RWPE2 (cell line): ENCODE measurements around the gene PPP1R16B.

Source experiments
- ATAC-seq: fragments of 200-7000 bp; cut with Tn5 transposase; 3 replicates; pipeline ENCODE4 v1.9.1; 2021; ENCODE audit warnings: low read depth
- DNase-seq: peaks from one replicate; pipeline ENCODE4 v3.0.0-alpha.2; 2020; ENCODE audit warnings: low spot score
- H3K27ac ChIP-seq: fragments of 450-650 bp; 2 replicates; pipeline ENCODE4 v1.5.1; 2017; ENCODE audit warnings: mild to moderate bottlenecking; ENCODE audit not compliant: poor library complexity, severe bottlenecking
- H3K27me3 ChIP-seq: fragments of 250-450 bp; sonication (Bioruptor Pico); 2 replicates; pipeline ENCODE4 v1.5.1; 2021; ENCODE audit warnings: mild to moderate bottlenecking, moderate library complexity; ENCODE audit not compliant: insufficient read depth, poor library complexity, severe bottlenecking
- H3K36me3 ChIP-seq: fragments of 250-450 bp; sonication (Bioruptor Pico); 2 replicates; pipeline ENCODE4 v1.5.1; 2020; ENCODE audit warnings: low read depth, mild to moderate bottlenecking, moderate library complexity
- H3K4me1 ChIP-seq: fragments of 250-450 bp; sonication (Bioruptor Pico); 2 replicates; pipeline ENCODE4 v1.5.1; 2021; ENCODE audit warnings: mild to moderate bottlenecking, moderate library complexity; ENCODE audit not compliant: insufficient read depth, poor library complexity, severe bottlenecking
- H3K4me3 ChIP-seq: fragments of 250-450 bp; sonication (Bioruptor Pico); 2 replicates; pipeline ENCODE4 v1.5.1; 2021; ENCODE audit warnings: mild to moderate bottlenecking, moderate library complexity; ENCODE audit not compliant: severe bottlenecking
- H3K9me3 ChIP-seq: fragments of 250-450 bp; sonication (Bioruptor Pico); 2 replicates; pipeline ENCODE4 v1.5.1; 2021; ENCODE audit warnings: mild to moderate bottlenecking, moderate library complexity; ENCODE audit not compliant: severe bottlenecking
- TF ChIP-seq, protein P1 (sequence below): fragments of 450-650 bp; IDR thresholded peaks from one replicate; pipeline ENCODE4 v1.5.1; 2017; ENCODE audit warnings: mild to moderate bottlenecking, moderate library complexity; ENCODE audit not compliant: poor library complexity, severe bottlenecking

PPP1R16B gene

DNA sequence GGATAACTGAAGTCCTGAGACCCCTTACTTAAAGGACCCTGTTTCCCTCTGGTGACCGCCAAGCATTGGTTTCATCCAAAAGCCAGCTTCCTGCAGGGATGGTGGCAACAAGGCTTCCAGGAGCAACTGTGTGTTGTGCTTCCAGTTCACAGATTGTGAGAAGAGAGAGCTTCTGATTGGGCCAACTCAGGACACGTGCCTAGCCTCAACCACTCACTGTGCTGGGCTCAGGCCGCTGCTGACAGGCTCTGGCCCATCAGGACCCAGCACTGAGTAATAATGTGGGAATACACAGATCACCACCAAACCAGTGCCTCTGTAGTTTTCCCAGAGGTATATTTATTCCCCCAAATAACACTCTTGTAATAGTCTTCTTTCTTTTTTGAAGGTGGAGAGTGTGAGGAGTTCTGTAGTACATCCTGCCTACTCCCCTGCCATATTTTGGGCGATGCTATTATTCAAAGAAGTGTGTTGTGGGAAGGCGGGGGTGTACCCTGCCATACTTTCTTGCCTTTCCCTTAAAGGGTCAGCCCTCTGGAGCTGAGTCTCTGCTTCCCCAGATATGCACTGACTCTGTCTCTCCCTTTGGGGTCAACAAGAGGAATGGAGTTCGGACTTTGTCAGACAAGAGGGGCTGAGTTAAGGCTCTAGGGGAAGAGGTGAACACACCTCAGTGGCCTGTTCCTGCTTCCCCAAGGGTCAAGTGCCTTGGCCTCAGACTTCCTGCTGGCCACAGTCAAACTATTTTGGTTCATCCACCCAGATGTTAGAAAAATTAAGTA, 23.2 kb downstream of the PPP1R16B start:
- TF ChIP-seq, protein P1, sequence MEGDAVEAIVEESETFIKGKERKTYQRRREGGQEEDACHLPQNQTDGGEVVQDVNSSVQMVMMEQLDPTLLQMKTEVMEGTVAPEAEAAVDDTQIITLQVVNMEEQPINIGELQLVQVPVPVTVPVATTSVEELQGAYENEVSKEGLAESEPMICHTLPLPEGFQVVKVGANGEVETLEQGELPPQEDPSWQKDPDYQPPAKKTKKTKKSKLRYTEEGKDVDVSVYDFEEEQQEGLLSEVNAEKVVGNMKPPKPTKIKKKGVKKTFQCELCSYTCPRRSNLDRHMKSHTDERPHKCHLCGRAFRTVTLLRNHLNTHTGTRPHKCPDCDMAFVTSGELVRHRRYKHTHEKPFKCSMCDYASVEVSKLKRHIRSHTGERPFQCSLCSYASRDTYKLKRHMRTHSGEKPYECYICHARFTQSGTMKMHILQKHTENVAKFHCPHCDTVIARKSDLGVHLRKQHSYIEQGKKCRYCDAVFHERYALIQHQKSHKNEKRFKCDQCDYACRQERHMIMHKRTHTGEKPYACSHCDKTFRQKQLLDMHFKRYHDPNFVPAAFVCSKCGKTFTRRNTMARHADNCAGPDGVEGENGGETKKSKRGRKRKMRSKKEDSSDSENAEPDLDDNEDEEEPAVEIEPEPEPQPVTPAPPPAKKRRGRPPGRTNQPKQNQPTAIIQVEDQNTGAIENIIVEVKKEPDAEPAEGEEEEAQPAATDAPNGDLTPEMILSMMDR, result no peak
- H3K4me1 ChIP-seq, result peaks cover 11% of the 10 kb centered on the region
- no peaks in the 10 kb centered on the region for H3K36me3 ChIP-seq
- H3K4me3 ChIP-seq, result no peak overlapping the region
- H3K27ac ChIP-seq, result no peak overlapping the region
- ATAC-seq (no peak), DNase-seq (no peak)
- peaks cover 8% of the 10 kb centered on the region for H3K27me3 ChIP-seq
- H3K9me3 ChIP-seq, result no peaks in the 10 kb centered on the region

DNA sequence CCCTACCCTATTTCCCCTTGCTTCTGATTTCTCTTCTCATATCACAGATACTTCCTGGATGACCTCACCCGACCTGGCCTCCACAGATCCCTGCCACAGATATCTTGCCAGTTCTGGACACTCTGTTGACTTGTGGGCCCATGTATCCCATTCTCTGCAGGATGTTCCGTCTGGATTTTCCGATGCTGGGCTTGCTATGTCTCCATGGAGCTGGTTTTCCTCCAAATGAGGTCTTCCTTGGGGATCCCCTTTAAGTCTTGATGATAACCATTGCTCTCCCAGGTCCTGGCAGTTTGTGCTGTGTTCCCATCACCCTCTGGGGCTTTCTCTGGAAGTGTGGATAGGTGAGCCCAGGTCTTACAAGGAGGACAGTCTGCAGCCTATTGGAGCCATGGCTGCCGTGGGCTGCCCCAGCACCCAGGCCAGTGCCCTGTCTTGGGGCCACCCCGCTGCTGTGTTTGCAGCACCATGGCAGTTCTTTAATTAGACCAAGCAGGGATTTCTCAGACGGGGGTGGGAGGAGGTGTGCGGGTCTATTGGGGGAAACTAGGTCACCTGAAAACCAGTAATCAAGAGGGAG, 23.9 kb downstream of the PPP1R16B start:
- H3K27me3 ChIP-seq, result peaks cover 6% of the 10 kb centered on the region
- no peak for ATAC-seq
- peaks cover 11% of the 10 kb centered on the region for H3K4me1 ChIP-seq
- H3K9me3 ChIP-seq, result no peaks in the 10 kb centered on the region
- no peaks in the 10 kb centered on the region for H3K36me3 ChIP-seq
- no peak for DNase-seq
- no peak overlapping the region for H3K27ac ChIP-seq
- TF ChIP-seq, protein P1, result no peak
- no peak overlapping the region for H3K4me3 ChIP-seq

DNA sequence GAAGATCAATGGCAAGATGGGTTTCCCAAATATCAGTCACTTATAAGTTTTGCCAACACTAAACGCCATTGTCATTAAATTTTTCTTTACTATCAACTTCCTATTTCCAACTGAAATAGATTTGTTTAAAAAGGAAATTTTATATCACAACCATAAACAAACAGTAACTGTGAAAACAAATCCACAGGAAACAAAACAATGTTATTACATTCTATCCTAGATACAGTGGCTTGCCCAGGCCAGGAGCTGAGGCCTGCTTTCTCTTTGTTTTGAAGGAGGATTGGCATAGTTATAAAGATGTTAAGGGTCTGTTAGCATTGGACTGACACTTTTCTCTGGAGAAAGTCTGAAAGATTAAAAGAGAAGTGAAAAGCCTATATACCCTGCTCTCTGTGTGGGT, 24.9 kb downstream of the PPP1R16B start:
- peaks cover 11% of the 10 kb centered on the region for H3K4me1 ChIP-seq
- no peak for DNase-seq
- no peak overlapping the region for H3K27ac ChIP-seq
- H3K9me3 ChIP-seq, result no peaks in the 10 kb centered on the region
- no peaks in the 10 kb centered on the region for H3K36me3 ChIP-seq
- ATAC-seq, result no peak
- no peak overlapping the region for H3K4me3 ChIP-seq
- TF ChIP-seq, protein P1, result no peak
- H3K27me3 ChIP-seq, result peaks cover 4% of the 10 kb centered on the region

DNA sequence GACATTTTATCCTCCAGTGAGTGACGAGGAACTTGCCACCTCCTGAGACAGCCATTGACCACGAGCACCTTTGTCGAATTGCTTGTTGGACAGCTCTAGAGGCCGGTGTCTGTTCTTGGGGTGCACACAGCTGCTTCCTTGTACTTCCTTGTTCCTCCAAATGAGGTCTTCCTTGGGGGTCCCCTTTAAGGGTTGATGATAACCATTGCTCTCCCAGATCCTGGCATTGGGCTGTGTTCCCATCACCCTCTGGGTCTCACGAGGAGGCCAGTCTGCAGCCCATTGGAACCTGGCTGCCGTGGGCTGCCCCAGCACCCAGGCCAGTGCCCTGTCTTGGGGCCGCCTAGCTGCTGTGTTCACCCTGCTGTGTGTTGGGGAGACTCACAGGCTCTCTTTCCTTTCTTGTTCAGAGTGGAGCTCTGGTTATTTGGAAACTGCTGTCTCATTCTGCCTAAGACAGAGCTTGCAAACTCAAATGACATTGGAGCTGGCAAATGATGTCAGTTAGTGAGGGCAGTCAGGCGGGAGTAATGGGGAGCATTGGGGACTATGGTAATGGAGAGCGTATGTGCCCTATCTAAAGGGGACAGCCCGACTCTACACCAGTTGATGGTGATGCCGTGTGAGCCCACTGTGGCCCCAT, 25.7 kb downstream of the PPP1R16B start:
- H3K4me1 ChIP-seq, result peaks cover 7% of the 10 kb centered on the region
- TF ChIP-seq, protein P1, result no peak
- no peaks in the 10 kb centered on the region for H3K9me3 ChIP-seq
- DNase-seq (no peak), ATAC-seq (no peak)
- H3K4me3 ChIP-seq, result no peak overlapping the region
- H3K27me3 ChIP-seq, result peaks cover 4% of the 10 kb centered on the region
- H3K27ac ChIP-seq, result no peak overlapping the region
- H3K36me3 ChIP-seq, result no peaks in the 10 kb centered on the region
